Neutrophil (primary cell): ENCODE results near the gene AMPD3.

Experiments used
- H3K27ac ChIP-seq: fragments of 200-600 bp; sonication (generic); 2 replicates; pipeline ENCODE4 v1.5.1; 2016; ENCODE audit warnings: mild to moderate bottlenecking, moderate library complexity
- H3K27me3 ChIP-seq: fragments of 200-600 bp; sonication (generic); 2 replicates; pipeline ENCODE4 v1.6.0; 2016; ENCODE audit warnings: mild to moderate bottlenecking
- H3K36me3 ChIP-seq: fragments of 200-600 bp; sonication (generic); 2 replicates; pipeline ENCODE4 v1.5.1; 2017
- H3K4me1 ChIP-seq, 2 experiments: fragments of 200-600 bp in 1 of 2; sonication (generic) in 1 of 2; 1 replicate in 1 of 2; 2 replicates in 1 of 2; pipeline versions ENCODE4 v1.5.1 to v1.6.1; 2013 to 2016; ENCODE audit warnings: low read depth in 1 of 2, low read length in 1 of 2, mild to moderate bottlenecking in 1 of 2, moderate library complexity in 1 of 2; ENCODE audit not compliant: control insufficient read depth in 1 of 2, insufficient read depth in 1 of 2
- H3K4me3 ChIP-seq, 2 experiments: fragments of 200-600 bp in 1 of 2; sonication (generic) in 1 of 2; 1 replicate in 1 of 2; 2 replicates in 1 of 2; pipeline ENCODE4 v1.5.1; 2013 to 2016; ENCODE audit warnings: low read depth in 1 of 2, low read length in 1 of 2, mild to moderate bottlenecking in 1 of 2, moderate library complexity in 1 of 2
- H3K9me3 ChIP-seq: fragments of 200-600 bp; sonication (generic); 2 replicates; pipeline ENCODE4 v1.5.1; 2016
- CTCF ChIP-seq: fragments of 200-600 bp; sonication (generic); IDR thresholded peaks from 2 replicates; pipeline ENCODE4 v1.5.1; 2016; ENCODE audit warnings: antibody characterized with exemption

Gene AMPD3

DNA sequence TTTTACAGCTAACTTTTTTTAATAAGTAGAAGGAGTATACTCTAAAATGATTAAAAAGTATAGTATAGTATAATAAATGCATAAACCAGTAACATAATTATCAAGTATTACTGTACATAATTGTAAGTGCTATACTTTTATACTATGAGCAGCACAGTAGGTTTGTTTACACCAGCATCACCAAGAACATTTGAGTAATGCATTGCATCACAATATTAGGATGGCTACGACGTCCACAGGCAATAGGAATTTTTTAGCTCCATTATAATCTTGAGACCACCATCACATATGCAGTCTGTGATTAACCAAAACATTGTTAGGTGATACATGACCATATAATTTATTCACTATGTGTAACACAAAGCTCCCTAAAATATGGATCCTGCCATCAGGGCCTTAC is 65.5 kb downstream of the AMPD3 start:
- H3K27me3 ChIP-seq: no peaks in the 10 kb centered on the region
- no peak for TF ChIP-seq CTCF
- H3K27ac ChIP-seq: no peak overlapping the region
- H3K36me3 ChIP-seq: peaks cover 83% of the 10 kb centered on the region
- no peaks in the 10 kb centered on the region for H3K4me1 ChIP-seq
- no peaks in the 10 kb centered on the region for H3K9me3 ChIP-seq
- H3K4me3 ChIP-seq: no peak overlapping the region

DNA sequence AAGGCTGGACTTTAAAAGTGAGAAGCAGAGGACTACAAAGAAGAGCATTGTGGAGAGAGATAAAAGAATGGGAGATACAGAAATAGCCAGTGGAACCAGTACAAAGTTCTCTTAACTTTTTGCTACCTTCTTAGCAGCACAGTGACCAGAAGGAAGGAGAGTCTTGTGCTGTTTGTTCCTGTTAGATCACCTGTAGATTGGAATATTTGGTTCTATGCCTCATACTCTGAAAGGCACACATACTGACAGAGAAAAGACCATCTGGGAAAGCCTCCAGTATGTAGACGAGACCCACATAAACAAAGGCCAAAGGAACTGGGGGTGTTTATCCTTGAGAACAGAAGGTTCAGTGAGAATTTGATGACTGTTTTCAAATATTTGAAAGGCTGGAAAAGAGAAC is 67.2 kb downstream of the AMPD3 start:
- H3K27me3 ChIP-seq: no peaks in the 10 kb centered on the region
- H3K36me3 ChIP-seq: peaks cover 90% of the 10 kb centered on the region
- H3K9me3 ChIP-seq: no peaks in the 10 kb centered on the region
- no peak for TF ChIP-seq CTCF
- H3K4me1 ChIP-seq: no peaks in the 10 kb centered on the region
- no peak overlapping the region for H3K4me3 ChIP-seq
- no peak overlapping the region for H3K27ac ChIP-seq

DNA sequence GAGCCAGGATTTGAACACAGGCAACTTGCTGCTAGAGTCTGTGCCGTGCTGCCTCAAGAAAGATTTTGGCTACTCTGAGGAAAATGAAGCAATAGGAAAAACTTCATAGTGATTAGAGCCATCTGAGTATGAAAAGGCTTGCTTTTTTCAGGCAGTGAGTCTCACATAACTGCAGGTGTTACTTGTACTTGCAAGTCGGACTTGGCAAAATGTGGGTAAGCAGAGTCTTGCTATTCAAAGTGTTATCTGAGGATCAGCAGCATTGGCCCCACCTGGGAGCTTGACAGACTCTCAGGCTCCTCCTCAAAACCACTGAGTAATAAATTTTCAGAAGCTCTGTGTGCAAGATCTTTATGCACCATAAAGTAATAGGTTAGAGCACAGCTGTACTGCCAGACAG is 67.9 kb downstream of the AMPD3 start:
- no peaks in the 10 kb centered on the region for H3K4me1 ChIP-seq
- H3K4me3 ChIP-seq: no peak overlapping the region
- TF ChIP-seq CTCF: no peak
- no peak overlapping the region for H3K27ac ChIP-seq
- no peaks in the 10 kb centered on the region for H3K27me3 ChIP-seq
- H3K36me3 ChIP-seq: peaks cover 94% of the 10 kb centered on the region
- H3K9me3 ChIP-seq: no peaks in the 10 kb centered on the region

DNA sequence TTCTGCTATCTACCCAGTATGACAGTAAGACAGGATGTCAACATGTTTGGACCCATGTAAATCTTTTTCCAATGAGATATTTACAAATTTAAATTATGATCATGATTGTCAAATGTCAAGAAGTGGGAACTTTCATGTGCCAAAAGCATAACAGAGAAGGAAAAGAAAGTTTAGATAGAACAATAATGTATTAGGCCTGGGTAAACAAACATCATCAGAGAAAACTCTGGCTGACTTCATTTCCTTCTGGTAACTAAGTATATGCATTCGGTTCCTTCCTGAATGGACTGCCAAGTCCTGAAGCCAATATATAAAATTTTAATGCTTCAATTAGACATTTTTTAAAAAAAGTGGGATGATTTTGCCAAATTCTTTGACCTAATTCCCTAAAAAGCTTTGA is 69.4 kb downstream of the AMPD3 start:
- no peak overlapping the region for H3K4me3 ChIP-seq
- H3K27ac ChIP-seq: no peak overlapping the region
- peaks cover 96% of the 10 kb centered on the region for H3K36me3 ChIP-seq
- no peaks in the 10 kb centered on the region for H3K27me3 ChIP-seq
- TF ChIP-seq CTCF: no peak
- no peaks in the 10 kb centered on the region for H3K4me1 ChIP-seq
- H3K9me3 ChIP-seq: no peaks in the 10 kb centered on the region

GRCh38 chr11:10526974-10527918 is 72.2 kb downstream of the AMPD3 start:
- no peaks in the 10 kb centered on the region for H3K4me1 ChIP-seq
- H3K36me3 ChIP-seq: peaks cover 94% of the 10 kb centered on the region
- TF ChIP-seq CTCF: no peak
- H3K27me3 ChIP-seq: no peaks in the 10 kb centered on the region
- H3K9me3 ChIP-seq: no peaks in the 10 kb centered on the region
- no peak overlapping the region for H3K4me3 ChIP-seq
- no peak overlapping the region for H3K27ac ChIP-seq
